Hindlimb muscle (tissue), 1 donor: Measurements from ENCODE around the gene PCK1. TPM values are rescaled to one million over a fixed set of nuclear protein-coding genes. Genes with fewer than 3 reads are reported as not detected.

Experiments
- DNase-seq: peaks from one replicate; pipeline ENCODE4 v3.0.0-alpha.2; 2013
- polyA plus RNA-seq: library from polyadenylated mRNA; unstranded; fragments of 120-200 nt; gene quantifications from one replicate; pipeline ENCODE4 v1.2.1, GENCODE V29; 2013; ENCODE audit not compliant: insufficient read length

PCK1 gene
- polyA plus RNA-seq, 1 donor = 3.2 TPM

DNA sequence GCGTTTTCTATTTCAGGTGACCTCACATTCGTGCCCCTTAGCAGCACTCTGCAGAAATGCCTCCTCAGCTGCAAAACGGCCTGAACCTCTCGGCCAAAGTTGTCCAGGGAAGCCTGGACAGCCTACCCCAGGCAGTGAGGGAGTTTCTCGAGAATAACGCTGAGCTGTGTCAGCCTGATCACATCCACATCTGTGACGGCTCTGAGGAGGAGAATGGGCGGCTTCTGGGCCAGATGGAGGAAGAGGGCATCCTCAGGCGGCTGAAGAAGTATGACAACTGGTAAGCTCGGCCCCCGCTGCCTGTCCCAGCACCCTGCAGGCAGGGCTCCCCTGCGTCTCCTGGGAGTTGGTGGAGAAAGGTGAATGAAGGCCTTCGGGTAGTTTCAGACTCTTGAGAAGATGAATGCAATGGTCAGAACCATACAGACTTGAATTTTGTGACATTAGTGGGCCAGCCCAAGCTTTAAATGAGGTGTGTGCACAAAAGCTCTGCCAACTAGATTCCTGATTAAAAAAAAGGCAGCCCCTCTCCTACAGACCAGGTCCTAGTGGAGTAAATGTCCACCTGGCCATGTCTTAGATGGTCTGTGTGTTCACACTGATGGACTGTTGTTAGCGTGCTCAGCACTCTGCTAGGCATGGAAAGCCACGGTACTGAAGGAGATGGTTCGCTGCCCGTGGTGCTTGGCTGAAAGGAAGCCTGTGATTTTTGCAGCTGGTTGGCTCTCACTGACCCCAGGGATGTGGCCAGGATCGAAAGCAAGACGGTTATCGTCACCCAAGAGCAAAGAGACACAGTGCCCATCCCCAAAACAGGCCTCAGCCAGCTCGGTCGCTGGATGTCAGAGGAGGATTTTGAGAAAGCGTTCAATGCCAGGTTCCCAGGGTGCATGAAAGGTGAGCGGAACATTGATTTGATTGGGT, 708 bp downstream of the PCK1 start:
- no peak for DNase-seq

DNA sequence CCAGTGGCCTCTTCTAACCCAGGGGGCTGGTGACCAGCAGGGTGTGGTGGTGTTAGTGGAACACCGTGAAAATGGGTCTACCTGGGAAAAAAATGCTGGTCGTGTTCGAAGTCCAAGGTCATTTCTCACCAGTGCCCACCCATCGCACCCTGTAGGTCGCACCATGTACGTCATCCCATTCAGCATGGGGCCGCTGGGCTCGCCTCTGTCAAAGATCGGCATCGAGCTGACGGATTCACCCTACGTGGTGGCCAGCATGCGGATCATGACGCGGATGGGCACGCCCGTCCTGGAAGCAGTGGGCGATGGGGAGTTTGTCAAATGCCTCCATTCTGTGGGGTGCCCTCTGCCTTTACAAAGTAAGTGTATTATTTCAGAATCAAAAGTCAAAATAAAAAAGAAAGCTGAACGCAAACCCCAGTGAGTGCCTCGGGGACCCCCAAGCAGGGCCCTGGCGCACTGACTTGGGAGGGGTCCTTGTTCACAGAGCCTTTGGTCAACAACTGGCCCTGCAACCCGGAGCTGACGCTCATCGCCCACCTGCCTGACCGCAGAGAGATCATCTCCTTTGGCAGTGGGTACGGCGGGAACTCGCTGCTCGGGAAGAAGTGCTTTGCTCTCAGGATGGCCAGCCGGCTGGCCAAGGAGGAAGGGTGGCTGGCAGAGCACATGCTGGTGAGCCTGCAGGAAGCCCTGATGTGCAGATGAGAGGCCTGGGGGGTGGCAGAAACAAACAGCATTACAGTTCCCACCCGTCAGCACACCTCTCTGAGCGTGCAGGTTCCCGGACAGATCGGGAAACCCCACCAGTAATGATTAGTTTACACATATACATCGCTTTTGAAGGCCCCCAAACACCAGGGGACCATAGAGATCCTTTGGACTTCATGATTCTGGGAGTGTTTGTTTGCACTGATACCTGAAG, 1.9 kb downstream of the PCK1 start:
- no peak for DNase-seq

DNA sequence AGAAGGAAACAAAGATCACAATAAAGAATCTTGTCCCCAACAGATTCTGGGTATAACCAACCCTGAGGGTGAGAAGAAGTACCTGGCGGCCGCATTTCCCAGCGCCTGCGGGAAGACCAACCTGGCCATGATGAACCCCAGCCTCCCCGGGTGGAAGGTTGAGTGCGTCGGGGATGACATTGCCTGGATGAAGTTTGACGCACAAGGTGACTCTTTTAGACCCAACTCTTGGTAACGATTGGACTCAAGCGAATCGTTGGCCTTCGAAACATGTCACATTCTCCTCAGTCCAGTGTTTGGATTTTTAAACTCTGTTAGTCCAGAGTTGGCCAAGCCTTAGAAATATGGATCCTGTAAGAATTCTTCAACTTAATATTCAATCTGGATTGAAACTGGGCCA, 2.6 kb downstream of the PCK1 start:
- no peak for DNase-seq

DNA sequence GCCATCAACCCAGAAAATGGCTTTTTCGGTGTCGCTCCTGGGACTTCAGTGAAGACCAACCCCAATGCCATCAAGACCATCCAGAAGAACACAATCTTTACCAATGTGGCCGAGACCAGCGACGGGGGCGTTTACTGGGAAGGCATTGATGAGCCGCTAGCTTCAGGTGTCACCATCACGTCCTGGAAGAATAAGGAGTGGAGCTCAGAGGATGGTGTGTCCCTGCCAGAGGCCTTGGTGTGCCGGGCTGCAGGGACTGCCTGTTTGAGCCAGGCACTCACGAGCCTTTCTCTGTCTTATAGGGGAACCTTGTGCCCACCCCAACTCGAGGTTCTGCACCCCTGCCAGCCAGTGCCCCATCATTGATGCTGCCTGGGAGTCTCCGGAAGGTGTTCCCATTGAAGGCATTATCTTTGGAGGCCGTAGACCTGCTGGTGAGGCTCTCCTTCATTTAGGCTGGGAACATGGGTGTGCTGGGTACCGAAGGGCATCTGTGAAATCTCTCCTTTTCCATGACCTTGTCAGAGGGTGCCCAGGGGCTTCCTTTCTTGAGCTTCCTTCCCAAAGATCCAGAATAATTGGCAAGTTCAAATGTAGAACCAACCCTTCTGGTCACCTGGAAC, 3.4 kb downstream of the PCK1 start:
- no peak for DNase-seq

DNA sequence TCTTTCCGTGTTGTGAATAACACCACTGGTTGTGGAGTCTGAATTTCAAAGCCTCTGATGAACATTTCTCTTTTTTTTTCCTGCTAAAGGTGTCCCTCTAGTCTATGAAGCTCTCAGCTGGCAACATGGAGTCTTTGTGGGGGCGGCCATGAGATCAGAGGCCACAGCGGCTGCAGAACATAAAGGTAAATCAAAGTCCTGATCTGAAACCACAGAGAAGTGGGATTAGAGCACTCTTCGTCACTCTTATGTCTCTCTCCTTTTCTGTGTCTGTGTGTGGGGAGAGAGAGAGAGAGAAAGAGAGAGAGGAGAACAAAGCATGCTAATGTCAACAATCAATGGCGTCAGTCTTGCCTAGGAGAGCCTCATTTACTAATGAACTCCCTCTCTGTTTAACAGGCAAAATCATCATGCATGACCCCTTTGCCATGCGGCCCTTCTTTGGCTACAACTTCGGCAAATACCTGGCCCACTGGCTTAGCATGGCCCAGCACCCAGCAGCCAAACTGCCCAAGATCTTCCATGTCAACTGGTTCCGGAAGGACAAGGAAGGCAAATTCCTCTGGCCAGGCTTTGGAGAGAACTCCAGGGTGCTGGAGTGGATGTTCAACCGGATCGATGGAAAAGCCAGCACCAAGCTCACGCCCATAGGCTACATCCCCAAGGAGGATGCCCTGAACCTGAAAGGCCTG, 4.2 kb downstream of the PCK1 start:
- DNase-seq = no peak

DNA sequence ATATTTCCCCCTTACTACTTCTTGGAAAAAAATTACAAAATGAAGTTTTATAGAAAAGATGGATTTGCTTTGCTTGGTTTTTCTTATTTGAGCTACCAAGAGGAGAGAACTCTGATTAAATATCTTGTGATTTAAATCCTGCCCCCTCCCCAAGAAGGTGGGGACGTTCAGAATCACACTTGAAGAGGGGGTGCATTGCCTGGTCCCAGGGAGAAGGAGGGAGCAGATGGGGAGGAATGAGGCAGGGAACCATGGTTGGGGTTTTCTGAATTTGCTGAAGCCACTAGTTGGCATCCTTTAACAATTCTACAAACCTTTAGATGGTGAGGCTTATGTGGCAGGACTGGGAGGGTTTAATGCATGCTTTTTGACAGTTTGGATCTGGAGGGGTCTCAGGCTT, 5.5 kb downstream of the PCK1 start:
- DNase-seq = no peak

DNA sequence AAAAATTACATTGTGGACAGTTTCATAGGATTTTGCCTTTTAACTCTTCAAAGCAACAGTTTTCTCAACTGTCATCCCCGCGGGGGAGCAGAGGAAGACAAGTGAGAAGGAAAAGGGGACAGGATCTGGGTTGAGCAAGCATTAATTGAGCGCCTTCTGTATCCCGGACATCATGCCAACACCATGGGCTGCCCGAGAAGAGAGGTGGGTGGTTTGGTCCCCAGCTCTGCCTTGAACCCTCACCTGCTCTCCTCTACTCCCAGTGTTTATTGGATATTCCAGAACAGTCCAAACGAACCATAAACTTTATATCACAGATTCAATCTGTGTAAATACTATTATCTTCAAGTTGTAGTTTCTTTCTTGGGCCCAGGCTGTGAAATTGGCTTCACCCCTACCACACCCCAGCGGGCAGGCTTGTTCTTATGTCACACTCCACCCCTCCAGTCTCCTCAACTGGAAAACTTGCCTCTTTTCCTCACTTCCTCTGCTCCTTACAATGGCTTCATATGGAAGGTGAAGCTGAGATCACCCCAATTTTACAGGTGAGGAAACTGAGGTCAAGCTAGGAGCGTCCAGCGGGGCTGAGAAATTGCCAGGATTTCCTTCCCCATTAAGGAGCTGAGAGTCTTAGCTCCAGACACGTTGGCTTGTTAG, 6.0 kb downstream of the PCK1 start:
- no peak for DNase-seq

DNA sequence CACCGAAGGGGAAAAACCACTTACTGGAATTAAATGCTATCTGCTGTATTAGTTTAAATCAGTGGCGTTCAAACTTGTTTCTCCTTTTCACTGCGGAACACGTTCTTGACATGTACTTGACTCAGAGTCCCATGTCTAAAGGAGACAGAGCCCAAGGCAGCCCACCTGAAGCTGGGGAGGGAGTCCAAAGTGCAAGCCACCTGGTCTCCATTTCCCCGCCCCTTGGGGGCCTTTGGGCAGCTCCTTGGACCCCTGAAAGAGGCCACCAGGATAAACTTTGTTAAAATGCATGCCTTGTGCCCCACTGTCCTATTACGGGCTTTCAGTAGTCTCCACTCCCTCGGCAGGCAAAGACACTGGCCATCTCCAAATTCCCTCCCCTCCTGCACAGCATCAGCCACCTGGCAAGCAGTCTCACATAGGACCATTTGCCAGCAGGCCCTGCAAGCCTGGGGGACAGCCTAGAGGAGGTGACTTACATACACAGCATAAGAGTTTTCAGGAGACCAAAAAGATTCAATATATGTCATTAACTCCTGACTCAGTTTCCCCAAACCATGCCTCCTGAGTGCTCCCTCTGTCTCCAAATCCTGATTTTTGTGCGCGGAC, 6.7 kb downstream of the PCK1 start:
- no peak for DNase-seq

DNA sequence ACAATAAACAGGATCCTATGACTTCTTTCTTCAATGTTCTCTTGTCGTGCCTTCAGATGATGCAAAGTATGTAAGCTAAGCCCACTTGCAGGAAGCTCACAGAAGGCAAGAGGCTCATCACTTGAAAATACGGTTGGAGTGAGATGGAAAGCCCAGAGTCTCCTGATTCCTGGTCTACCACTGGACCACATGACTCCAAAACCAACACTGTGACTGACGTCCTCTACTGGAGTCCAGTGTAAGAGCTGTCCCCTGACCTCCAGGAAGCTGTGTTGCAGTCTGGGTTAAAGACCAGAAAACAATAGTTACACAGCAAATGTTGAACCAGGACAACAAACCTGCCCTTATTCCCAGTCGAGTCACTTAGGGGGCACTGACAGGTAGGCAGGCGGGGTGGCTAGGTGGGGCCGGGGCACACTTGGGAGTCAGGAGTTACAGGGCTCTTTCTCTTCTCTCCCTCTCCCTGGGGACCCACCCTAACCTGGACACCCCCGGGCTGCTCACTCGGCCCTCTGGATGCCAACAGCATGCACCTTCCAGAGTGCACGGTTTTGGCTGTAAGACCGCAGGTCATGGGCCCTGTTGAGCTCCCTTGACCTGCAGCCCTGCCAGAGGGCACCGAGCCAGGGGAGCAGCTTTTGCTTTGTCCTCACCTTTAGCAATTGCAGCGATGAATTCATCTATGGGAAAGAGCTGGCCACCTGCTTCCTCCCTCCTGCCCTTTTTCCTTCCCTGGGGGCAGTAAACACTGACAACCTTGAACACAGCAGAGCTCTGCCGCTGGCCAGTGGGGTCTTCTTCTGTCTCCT, 7.4 kb downstream of the PCK1 start:
- DNase-seq = no peak

DNA sequence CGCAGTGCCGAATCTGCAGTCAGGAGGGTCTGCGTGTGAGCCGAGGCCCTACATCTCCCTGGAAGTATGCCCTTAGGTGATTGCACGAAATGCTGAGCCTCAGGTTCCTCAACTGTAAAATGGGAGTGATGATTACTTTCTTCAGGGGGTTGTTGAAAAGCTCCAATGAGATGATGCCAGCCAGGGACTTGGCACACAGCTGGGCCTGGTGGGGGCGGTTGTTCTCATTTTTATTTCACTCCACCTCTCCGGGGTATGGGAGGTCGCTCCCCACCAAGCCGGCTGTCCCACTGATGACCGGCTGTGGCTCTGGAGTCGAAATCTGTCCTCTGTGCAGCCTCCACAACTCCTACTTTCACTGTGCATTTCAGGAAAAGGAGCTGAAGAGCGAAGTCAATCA, 8.1 kb downstream of the PCK1 start:
- no peak for DNase-seq

DNA sequence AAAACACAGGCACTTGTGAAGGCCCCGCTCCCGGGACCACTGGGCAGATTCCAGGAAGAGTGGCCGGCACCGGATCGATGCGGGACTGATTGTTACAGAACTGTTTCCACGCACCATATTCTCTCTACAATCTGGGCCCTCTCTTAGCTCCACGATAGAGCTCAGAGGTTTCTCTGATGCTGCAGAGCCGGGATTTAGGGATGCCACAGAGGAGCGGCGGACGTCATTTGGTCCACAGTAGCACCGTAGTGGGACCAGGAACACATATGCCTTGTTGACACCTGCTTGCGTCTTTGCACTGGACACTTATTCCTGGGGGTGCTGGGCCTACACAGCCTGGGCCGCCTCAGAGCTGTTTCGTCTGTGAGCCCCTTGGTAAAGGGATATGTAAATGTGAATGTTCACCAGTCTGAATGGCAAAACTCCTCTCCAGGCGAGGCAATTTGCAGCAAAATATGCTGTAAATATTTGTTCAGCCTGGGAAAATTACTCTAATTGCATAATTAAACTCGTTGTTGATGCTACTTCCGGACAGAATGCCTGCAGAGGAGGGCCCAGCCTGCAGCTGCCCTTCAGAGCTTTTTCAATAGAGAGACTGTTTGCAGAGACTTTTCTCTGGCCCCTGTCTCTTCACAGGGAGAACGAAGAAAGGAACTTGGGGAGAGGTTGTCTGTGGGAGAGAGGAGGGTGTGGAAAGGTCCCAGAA, 9.4 kb downstream of the PCK1 start:
- no peak for DNase-seq

DNA sequence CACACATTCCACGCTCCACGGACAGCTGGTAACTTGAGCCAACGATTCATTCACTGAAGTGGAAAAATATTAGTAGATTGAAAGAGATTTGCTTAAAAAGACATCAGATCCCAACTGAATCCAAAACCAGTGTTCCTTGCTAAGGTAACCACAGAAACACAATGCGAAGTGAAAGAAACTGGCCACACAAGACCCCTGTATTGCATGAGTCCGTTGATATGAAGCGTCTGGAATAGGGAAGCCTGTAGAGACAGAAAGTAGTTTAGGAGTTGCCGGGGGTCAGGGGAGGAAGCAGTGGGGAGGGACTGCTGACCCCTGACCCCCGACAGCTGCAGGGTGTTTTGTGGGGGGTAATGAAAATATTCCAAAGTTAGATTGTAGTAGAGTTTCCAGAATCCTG, 10.0 kb downstream of the PCK1 start:
- DNase-seq = no peak

DNA sequence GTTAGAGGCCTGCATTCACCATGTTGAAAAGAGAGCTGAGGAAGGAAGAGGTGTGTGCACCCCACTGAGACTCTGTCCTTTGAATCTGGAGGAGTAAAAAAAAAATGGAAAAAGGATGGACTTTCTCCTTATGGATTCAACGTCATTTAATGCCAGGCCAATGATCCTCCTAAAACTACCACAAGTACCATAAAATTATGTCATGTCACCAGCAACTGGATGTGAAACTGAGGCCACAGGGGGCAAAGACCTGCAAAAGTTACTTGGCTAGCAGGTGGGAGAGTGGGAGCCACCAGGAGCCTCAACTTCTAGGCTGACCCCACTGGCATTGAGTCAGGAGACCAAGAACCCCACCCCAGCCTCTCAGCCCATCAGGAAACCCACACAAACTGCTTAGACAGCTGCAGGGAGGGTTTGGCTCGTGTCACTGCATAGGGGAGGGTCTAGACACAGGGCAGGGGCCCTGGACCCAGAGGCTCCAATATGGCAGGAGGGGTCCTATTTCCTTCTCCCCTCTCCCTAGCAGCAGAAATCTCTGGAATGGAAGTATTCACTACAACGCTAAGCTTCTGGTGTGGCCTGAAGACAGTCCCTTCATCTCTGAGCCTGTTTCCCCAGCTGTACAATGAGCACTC, 11.0 kb downstream of the PCK1 start:
- no peak for DNase-seq

DNA sequence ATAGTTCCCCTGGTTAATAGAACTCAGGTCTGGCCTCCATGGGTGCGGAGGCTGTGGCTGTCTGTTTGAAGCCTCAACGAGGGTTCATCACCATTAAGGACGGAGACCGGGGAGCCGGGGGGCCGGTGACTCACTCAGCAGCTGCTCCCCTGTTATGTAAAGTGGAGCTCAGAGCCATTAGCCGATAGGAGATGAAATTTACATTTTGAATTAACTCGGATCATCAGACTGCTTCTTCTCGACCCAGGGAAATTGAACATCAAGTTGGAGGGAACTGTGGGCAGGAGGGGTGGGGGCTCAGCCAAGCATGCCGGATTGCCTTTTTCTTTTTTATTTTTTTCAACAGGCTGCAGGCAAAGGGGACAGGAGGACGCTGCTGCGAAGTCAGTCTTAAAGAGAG, 12.3 kb downstream of the PCK1 start:
- DNase-seq = no peak

DNA sequence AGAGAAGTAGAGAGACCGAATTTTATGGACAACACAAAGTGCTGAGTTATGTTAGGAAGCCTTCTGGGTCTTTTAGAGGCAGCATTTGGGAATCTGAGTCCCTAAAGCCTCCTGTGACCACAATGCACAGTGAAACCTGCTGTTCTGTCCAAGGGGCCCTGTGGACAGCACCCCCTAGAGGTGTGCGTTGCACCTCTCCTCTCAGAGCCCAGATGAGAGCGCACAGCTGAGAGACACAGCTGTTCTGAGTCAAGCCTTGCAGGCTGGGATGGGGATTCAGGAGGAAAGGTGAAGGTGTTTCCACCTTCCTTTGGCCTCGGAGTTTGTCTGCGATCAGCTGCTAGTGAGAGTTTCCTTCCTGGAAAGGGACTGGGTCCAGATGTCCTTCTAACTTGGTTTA, 13.0 kb downstream of the PCK1 start:
- no peak for DNase-seq

DNA sequence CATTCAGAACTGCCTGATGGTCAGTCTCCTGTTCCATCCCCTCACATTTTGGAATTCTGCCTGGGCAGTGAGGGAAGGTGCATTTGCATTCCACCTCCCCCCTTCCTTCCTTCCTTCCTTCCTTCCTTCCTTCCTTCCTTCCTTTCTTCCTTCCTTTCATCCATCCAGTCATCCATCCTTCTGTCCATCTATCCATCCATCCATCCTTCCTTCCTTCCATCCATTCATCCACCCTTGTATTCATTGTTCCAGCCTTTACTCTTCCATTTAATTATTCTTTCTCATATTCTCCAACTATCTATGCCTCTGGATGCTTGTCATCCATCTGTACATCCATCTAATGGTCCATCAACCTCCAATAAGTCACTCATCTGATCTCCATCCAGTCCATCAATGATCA, 14.0 kb downstream of the PCK1 start:
- no peak for DNase-seq

DNA sequence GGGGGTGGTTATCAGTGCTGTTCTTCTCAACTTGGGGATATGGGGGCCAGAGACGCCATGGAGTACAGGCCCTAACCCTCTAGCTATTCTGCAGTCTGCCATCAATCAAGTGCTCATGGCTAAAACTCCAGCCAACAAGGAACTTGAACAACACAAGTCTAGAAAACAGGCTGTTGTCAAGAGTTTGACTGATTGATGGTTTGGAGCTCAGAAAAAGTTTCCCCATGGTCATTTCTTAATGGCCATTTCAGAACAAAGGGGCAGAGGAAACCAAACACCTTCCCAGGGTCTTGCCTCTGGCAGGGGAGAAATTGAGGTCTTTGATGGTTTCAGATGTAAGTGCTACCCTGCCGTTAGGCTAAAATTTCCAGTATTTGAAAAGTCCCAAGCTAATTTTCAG, 15.1 kb downstream of the PCK1 start:
- no peak for DNase-seq

DNA sequence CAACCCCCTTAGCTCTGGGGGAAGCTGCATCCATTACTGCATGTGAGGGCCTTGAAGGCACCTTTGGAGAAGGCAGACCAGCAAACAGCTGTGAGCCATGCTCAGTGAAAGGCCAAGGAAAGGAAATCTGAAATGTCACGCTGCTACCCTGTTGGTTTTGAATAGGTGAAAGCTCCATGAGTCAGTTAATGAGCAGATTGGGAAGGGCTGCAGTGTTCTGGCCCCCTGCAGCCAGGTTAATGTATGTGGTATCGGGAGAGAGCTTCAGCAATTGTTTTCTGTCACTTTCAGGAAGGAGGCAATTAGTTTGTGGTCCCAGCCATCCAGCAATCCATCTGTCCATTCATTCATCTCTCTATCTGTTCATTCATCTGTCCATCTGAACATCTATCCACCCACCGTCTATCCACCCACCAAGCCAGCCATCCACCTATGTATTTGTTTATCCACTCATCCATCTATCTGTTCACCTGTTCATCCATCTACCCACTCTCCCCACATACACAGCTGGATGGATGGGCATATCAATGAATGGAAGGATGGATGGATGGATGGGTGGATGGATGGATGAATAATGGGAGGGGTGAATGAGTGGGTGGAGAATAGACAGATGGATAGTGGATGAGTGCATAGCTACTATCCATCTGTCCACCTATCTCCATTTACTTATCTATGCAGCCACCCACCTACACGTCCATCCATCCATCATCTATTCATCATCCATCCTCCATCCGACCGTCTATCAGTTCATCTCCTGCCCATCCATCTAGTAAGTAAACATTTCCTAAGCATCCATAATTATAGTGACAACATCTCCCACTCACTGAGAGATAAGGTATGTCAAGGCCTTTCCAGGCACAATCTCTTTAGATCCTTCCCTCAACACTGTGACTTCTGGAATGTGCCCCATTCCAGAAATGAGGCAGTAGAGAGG, 16.0 kb downstream of the PCK1 start:
- no peak for DNase-seq
